K562 (cell line): ENCODE data around the gene ELF1. TPM values are rescaled to one million over a fixed set of nuclear protein-coding genes. Genes with fewer than 3 reads are reported as not detected.
A peak's percentile ranks its signal among the peaks of the same experiment; 100 is the strongest.

ENCODE experiments used
- ATAC-seq: fragments of 200-7000 bp; cut with Tn5 transposase; 3 replicates; pipeline ENCODE4 v1.9.1; 2020; ENCODE audit warnings: moderate library complexity
- BruUV-seq: library from RNA; stranded (reverse); fragments of 400-500 nt; replicated peaks from 2 replicates; lab custom pipeline; 2021; lab: Mats Ljungman, UMichigan
- CTCF ChIA-PET: fragments of 300-600 bp; formaldehyde crosslinking; extraction: SDS; loops from one replicate; lab custom pipeline; 2021; ENCODE audit warnings: low intra/inter-chr PET ratio; lab: Yijun Ruan, JAX
- POLR2A ChIA-PET: fragments of 300-600, 350-650 bp; sonication (Branson Sonifier 250); formaldehyde crosslinking; extraction: SDS; loops from one replicate; lab custom pipeline; 2021; ENCODE audit warnings: antibody characterized with exemption, inconsistent platforms; lab: Yijun Ruan, JAX
- DNase-seq, 4 experiments: peaks; one replicate each; pipeline versions ENCODE4 v3.0.0 to v3.0.0-alpha.2; 2011 to 2018; ENCODE audit warnings: low spot score in 3 of 4, mixed read lengths in 3 of 4; ENCODE audit errors: extremely low read depth in 1 of 4
- FAIRE-seq: peaks from 2 replicates; lab custom pipeline; 2011; peaks lifted over from hg19 to GRCh38; lab: Jason Lieb, UNC
- H2AFZ ChIP-seq: 2 replicates; pipeline ENCODE4 v1.6.0; 2011; ENCODE audit warnings: low read depth, low read length, control low read depth, inconsistent platforms
- H3K27ac ChIP-seq: fragments of 200-600 bp; 3 replicates; pipeline ENCODE4 v1.8.0; 2011; ENCODE audit warnings: low read depth, mild to moderate bottlenecking, control low read depth, inconsistent platforms, low read length, moderate library complexity, mixed read lengths; ENCODE audit errors: extremely low read depth
- H3K27me3 ChIP-seq, 2 experiments: fragments of 300-600 bp in 1 of 2; 2 replicates in 1 of 2; 3 replicates in 1 of 2; pipeline versions ENCODE4 v1.6.0 to v1.8.0; 2011; ENCODE audit warnings: inconsistent platforms in 2 of 2, low read length in 2 of 2, mild to moderate bottlenecking in 1 of 2, mixed read lengths in 1 of 2, moderate library complexity in 1 of 2; ENCODE audit not compliant: control insufficient read depth in 2 of 2, insufficient read depth in 2 of 2
- H3K36me3 ChIP-seq: fragments of 300-600 bp; 3 replicates; pipeline ENCODE4 v1.8.0; 2011; ENCODE audit warnings: mild to moderate bottlenecking, low read length, inconsistent platforms; ENCODE audit not compliant: control insufficient read depth, insufficient read depth
- H3K4me1 ChIP-seq, 2 experiments: fragments of 200-600 bp in 1 of 2; replicated peaks in 1 of 2; 2 replicates in 1 of 2; 3 replicates in 1 of 2; pipeline versions ENCODE4 v1.5.1 to v1.8.0; 2011; ENCODE audit warnings: inconsistent platforms in 2 of 2, low read length in 2 of 2, mild to moderate bottlenecking in 1 of 2, mixed read lengths in 1 of 2, moderate library complexity in 1 of 2; ENCODE audit not compliant: control insufficient read depth in 2 of 2, insufficient read depth in 2 of 2
- H3K4me2 ChIP-seq: 2 replicates; pipeline ENCODE4 v1.6.1; 2011; ENCODE audit warnings: low read length, control low read depth, inconsistent platforms, mixed read lengths; ENCODE audit not compliant: insufficient read depth
- H3K4me3 ChIP-seq: fragments of 200-600 bp; sonication (generic), shearing (Covaris generic); 2 replicates; pipeline ENCODE4 v1.5.1; 2016; ENCODE audit warnings: control low read depth, inconsistent platforms
- H3K79me2 ChIP-seq: fragments of 200-600 bp; 3 replicates; pipeline ENCODE4 v1.8.0; 2011; ENCODE audit warnings: low read length, inconsistent platforms; ENCODE audit not compliant: control insufficient read depth, insufficient read depth
- H3K9ac ChIP-seq, 2 experiments: 2 replicates each; pipeline versions ENCODE4 v1.6.0 to v1.6.1; 2011; ENCODE audit warnings: low read depth in 2 of 2, low read length in 2 of 2, control low read depth in 1 of 2, inconsistent platforms in 1 of 2, mild to moderate bottlenecking in 1 of 2, mixed read lengths in 1 of 2; ENCODE audit not compliant: insufficient read depth in 1 of 2
- H3K9me1 ChIP-seq: one replicate; pipeline ENCODE4 v1.6.0; 2011; ENCODE audit warnings: inconsistent platforms, mild to moderate bottlenecking, low read length, moderate library complexity; ENCODE audit not compliant: control insufficient read depth, insufficient read depth
- H3K9me3 ChIP-seq: replicated peaks from 2 replicates; pipeline ENCODE4 v1.5.1; 2011; ENCODE audit warnings: low read depth, low read length, inconsistent platforms; ENCODE audit not compliant: control insufficient read depth, insufficient read depth
- H4K20me1 ChIP-seq: replicated peaks from 2 replicates; pipeline ENCODE4 v1.6.1; 2011; ENCODE audit warnings: low read length, inconsistent platforms, mixed read lengths; ENCODE audit not compliant: control insufficient read depth, insufficient read depth
- CSDE1 ChIP-seq, 2 experiments: fragments of 450-650 bp; IDR thresholded peaks; 2 replicates each; pipeline ENCODE4 v1.6.1; 2016; ENCODE audit warnings: mild to moderate bottlenecking in 1 of 2
- CTBP1 ChIP-seq: fragments of 450-650 bp; IDR thresholded peaks from 2 replicates; pipeline ENCODE4 v1.6.1; 2016; ENCODE audit warnings: borderline replicate concordance
- GABPA ChIP-seq: fragments of 200-800 bp; sonication (Bioruptor generic); conservative IDR thresholded peaks from 2 replicates; pipeline ENCODE4 v1.6.1; 2016; ENCODE audit warnings: low read depth, missing genetic modification characterization, missing compliant biosample characterization
- HDAC2 ChIP-seq: fragments of 450-650 bp; IDR thresholded peaks from 2 replicates; pipeline ENCODE4 v1.6.1; 2016; ENCODE audit warnings: mild to moderate bottlenecking
- HSF4 ChIP-seq: fragments of 250-450 bp; sonication (Bioruptor Pico); IDR thresholded peaks from 2 replicates; pipeline ENCODE4 v2.1.2; 2022; ENCODE audit warnings: mild to moderate bottlenecking, moderate library complexity, borderline replicate concordance
- L3MBTL2 ChIP-seq: fragments of 450-650 bp; IDR thresholded peaks from 2 replicates; pipeline ENCODE4 v1.6.1; 2016; ENCODE audit warnings: mild to moderate bottlenecking, moderate library complexity
- RBFOX2 ChIP-seq: fragments of 200-400 bp; formaldehyde crosslinking; IDR thresholded peaks from 2 replicates; pipeline ENCODE4 v1.6.1; 2017; ENCODE audit warnings: low read depth, mild to moderate bottlenecking, low read length, moderate library complexity
- SMAD2 ChIP-seq: fragments of 150-350 bp; IDR thresholded peaks from 2 replicates; pipeline ENCODE4 v1.6.1; 2014; ENCODE audit warnings: low read depth, mild to moderate bottlenecking, low read length
- SMAD3 ChIP-seq: fragments of 450-650 bp; formaldehyde crosslinking; conservative IDR thresholded peaks from 2 replicates; pipeline ENCODE4 v1.4.0; 2020; ENCODE audit warnings: mild to moderate bottlenecking
- SP2 ChIP-seq: IDR thresholded peaks from 2 replicates; pipeline ENCODE4 v1.6.1; 2011; ENCODE audit warnings: mild to moderate bottlenecking, low read depth, low read length, moderate library complexity; ENCODE audit not compliant: poor library complexity, severe bottlenecking; ENCODE audit errors: extremely low read depth
- XRCC3 ChIP-seq: fragments of 450-650 bp; IDR thresholded peaks from 2 replicates; pipeline ENCODE4 v1.6.1; 2017; ENCODE audit warnings: mild to moderate bottlenecking, moderate library complexity
- WGBS: fragments of 100-300 bp; shearing (Covaris generic); methylation state at CpG from one replicate; pipeline ENCODE4 v1.1.6; 2016; ENCODE audit warnings: low coverage, mixed read lengths; ENCODE audit not compliant: insufficient coverage; ENCODE audit errors: missing lambda C conversion rate; 5-methylcytosine and 5-hydroxymethylcytosine counted together
- in situ Hi-C: fragments of 300-500 bp; cut with MboI; formaldehyde crosslinking; loops from 4 replicates; pipeline ENCODE4 v1.15.0; 2018; ENCODE audit warnings: inconsistent platforms, mixed read lengths
- intact Hi-C: fragments of 100-400 bp; cut with micrococcal nuclease; formaldehyde crosslinking; loops from 2 replicates; pipeline ENCODE4 v1.14.2; 2022
- polyA plus RNA-seq, 8 experiments: library from polyadenylated mRNA; depleted of rRNA in 4 of 8; stranded (reverse) in 5 of 8; unstranded in 3 of 8; fragments of >200 nt; fragmentation: Nextera tagmentation in 2 of 8; fragmentation: Illumina TruSeq in 1 of 8; extraction: Ambion mirVana in 2 of 8; extraction: Trizol in 1 of 8; gene quantifications; 2 replicates each; pipeline versions ENCODE4 v1.2.1 to v1.2.3, GENCODE V29; 2011 to 2014; ENCODE audit warnings: inconsistent platforms in 1 of 8, missing spikeins in 1 of 8
- total RNA-seq, 7 experiments: library from RNA; depleted of rRNA in 6 of 7; stranded (reverse); fragments of >200 nt in 6 of 7; fragmentation: Illumina TruSeq in 2 of 7; extraction: Trizol in 2 of 7; gene quantifications; 2 replicates each; pipeline versions ENCODE4 v1.2.1 to v1.2.3, GENCODE V29; 2011 to 2021; ENCODE audit warnings: low replicate concordance in 1 of 7
- TF ChIP-seq, protein P1 (sequence below): sonication (generic); IDR thresholded peaks from 2 replicates; pipeline ENCODE4 v1.6.1; 2016
- TF ChIP-seq, protein P2 (sequence below): sonication (generic); formaldehyde crosslinking; IDR thresholded peaks from 2 replicates; pipeline ENCODE4 v1.8.1; 2023; ENCODE audit warnings: mild to moderate bottlenecking, missing genetic modification reagents

ELF1 gene
- total and polyA plus RNA-seq, 9 of the 15 experiments (the other 6 are each of a cell fraction or from before 2014, with no cell fraction given): 24.7 to 54.4 (median 33.4) TPM

DNA sequence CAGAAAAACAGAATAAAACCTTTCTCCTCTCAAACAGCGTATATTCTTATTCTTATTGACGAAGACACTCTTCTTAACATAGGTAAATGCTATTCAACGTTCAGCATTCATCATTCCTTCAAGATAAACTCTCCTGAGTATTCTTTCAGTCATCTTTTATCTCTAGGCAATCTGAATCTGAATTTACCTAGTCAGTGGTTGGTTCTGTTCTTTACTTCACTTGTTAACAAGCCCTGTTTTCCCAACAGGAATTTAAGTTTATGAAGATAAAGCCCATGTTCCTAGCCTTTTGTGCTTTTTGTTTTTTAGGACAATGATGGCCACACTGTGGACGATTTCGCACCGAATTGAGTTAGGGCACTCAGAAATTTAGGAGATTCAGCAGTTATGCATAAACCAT lies 3.2 kb downstream of the ELF1 start:
- in situ Hi-C loops (no loop called here), intact Hi-C loops (loop anchor here (5.0 kb wide), 1 partner anchor 46 kb away; the partner anchor contains the start of gene WBP4)
- Histone ChIP-seq H3K9me3 (no peaks in the 10 kb centered on the region), H3K4me2 (peak overlapping the region; percentile 71), H3K4me3 (peak overlapping the region; percentile 36), H4K20me1 (no peaks in the 10 kb centered on the region), H3K27me3 (no peaks in the 10 kb centered on the region), H3K4me1 (peaks cover 6 to 21% of the 10 kb centered on the region in 2 experiments; a peak in 4 of 5 replicates), H3K27ac (peak overlapping the region; percentile 48; the same call in 2 of the 3 replicates), H3K36me3 (peaks cover 26% of the 10 kb centered on the region; the same call in 1 of the 3 replicates), H3K9ac (peak overlapping the region in 1 of 2 experiments; percentile 65; a peak in 2 of 4 replicates), H2AFZ (no peak overlapping the region), H3K9me1 (no peaks in the 10 kb centered on the region), H3K79me2 (peaks cover 99% of the 10 kb centered on the region)
- FAIRE-seq: no peak
- TSS peak; percentile 2 for BruUV-seq
- 0 out of 2 replicates have a peak, but pooled peaks have one; percentile 2 for TF ChIP-seq RBFOX2
- TF ChIP-seq, protein P1, sequence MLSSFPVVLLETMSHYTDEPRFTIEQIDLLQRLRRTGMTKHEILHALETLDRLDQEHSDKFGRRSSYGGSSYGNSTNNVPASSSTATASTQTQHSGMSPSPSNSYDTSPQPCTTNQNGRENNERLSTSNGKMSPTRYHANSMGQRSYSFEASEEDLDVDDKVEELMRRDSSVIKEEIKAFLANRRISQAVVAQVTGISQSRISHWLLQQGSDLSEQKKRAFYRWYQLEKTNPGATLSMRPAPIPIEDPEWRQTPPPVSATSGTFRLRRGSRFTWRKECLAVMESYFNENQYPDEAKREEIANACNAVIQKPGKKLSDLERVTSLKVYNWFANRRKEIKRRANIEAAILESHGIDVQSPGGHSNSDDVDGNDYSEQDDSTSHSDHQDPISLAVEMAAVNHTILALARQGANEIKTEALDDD: peak; percentile 51; the same call in 1 of the 2 replicates
- peak; percentile 11; the same call in 1 of the 2 replicates for TF ChIP-seq CTBP1
- TF ChIP-seq L3MBTL2: no peak
- CTCF ChIA-PET: no interaction called here
- ATAC-seq: no peak
- DNase-seq: no peak
- WGBS: 17% methylated on average over 6 of the region's 6 CpGs
- POLR2A ChIA-PET: no interaction called here

DNA sequence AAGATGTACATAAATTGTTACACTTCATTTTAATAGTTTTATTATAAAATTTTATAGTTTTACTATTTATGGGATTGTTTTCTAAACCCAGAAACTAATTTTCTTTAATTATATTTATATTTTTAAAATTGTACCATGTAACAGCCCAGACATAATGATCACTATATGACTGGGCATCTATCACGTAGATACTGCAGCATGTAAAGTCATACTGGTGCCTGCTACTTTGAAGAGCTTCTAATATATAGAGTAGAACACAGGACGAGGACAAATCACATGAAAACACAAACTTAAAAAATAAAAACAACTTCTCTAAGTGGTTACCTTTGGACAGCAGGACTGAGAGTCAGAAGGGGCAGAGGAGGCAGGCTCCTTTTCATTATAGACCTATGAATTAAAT lies 5.3 kb downstream of the ELF1 start:
- ChIA-PET POLR2A (interaction anchor here (0.7 to 1.2 kb wide), 4 partner anchors 9 to 702 kb away, joined by 3 to 4 read pairs (median 3); no protein-coding TSS in a partner anchor), CTCF (no interaction called here)
- no peak for FAIRE-seq
- intact Hi-C loops (no loop called here), in situ Hi-C loops (no loop called here)
- H3K9me1 ChIP-seq: no peaks in the 10 kb centered on the region
- H3K4me1 ChIP-seq: peaks cover 3 to 13% of the 10 kb centered on the region in 2 experiments; a peak in 3 of 5 replicates
- no peaks in the 10 kb centered on the region for H4K20me1 ChIP-seq
- peaks cover 99% of the 10 kb centered on the region for H3K79me2 ChIP-seq
- ATAC-seq: peak; percentile 8; the same call in 1 of the 3 replicates
- TF ChIP-seq CSDE1 (IDR thresholded peaks at IDR 0.05): no peak
- no peak for TF ChIP-seq GABPA (tag)
- TF ChIP-seq SMAD2: no peak
- no peak for TF ChIP-seq HSF4 (CRISPR knock-in tag)
- no peak for TF ChIP-seq SP2
- TF ChIP-seq HDAC2: no peak
- TF ChIP-seq SMAD3: no peak
- TF ChIP-seq, protein P2, sequence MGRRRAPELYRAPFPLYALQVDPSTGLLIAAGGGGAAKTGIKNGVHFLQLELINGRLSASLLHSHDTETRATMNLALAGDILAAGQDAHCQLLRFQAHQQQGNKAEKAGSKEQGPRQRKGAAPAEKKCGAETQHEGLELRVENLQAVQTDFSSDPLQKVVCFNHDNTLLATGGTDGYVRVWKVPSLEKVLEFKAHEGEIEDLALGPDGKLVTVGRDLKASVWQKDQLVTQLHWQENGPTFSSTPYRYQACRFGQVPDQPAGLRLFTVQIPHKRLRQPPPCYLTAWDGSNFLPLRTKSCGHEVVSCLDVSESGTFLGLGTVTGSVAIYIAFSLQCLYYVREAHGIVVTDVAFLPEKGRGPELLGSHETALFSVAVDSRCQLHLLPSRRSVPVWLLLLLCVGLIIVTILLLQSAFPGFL (CRISPR knock-in tag): no peak
- no peak for TF ChIP-seq XRCC3
- H3K36me3 ChIP-seq: peaks cover 29% of the 10 kb centered on the region; the same call in 1 of the 3 replicates
- no peak overlapping the region for H2AFZ ChIP-seq
- no peak overlapping the region for H3K4me3 ChIP-seq
- H3K27me3 ChIP-seq: no peaks in the 10 kb centered on the region
- WGBS: 48% methylated on average over 2 of the region's 2 CpGs
- no peak for DNase-seq
- H3K9me3 ChIP-seq: no peaks in the 10 kb centered on the region
- H3K9ac ChIP-seq: no peak overlapping the region
- BruUV-seq: no TSS peak
- H3K27ac ChIP-seq: no peak overlapping the region
- no peak overlapping the region; the same call in 1 of the 2 replicates for H3K4me2 ChIP-seq
